ENCODE data around the gene RNF113B.

RNF113B gene

GRCh38 chr13:98134901-98135300 lies 42.2 kb downstream of the RNF113B start:
- DNase-seq = no peak

DNA sequence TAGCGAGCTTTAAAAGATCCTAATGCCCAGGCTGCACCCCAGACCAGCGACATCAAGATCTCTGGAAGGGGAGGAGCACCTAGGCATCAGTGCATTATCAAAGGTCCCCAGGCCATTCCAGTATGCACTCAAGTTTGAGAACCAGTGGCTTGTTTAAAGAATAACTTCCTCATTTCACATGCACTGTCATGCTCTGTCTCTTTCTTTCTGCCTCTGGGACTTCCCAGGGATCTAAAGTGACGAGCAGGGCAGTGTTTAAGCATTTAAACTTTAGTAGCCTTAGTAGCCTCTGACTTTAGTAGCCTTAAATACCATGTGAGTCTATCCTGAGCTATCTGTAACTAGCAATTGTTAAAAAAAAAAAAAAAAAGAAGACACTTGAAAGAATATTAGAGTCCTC lies 43.1 kb downstream of the RNF113B start:
- no peak for DNase-seq

DNA sequence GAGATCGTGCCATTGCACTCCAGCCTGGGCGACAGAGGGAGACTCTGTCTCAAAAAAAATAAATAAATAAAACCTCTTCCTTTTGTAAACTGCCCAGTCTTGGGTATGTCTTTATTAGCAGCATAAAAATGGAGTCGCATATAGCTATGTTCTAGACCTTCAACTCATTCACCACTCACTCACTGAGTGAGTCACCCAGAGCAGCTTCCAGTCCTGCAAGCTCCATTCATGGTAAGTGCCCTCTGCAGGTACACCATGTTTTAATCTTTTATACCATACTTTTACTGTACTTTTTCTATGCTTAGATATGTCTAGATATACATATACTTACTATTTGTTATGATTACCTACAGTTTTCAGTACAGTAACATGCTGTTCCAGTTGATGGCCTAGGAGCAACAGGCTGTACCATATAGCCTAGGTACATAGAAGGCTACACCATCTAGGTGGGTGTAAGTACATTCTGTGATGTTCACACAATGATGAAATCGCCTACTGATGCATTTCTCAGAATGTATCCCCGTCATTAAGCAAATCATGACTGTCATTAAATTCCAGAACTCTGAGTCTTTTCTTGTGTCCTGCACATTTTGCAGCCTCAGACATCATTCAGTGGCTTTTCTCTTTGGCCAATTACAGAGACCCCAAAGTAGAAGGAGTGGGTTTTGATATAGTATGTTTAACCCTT lies 47.9 kb downstream of the RNF113B start:
- no peak for DNase-seq

All from NCI-H526 treated with DMSO at 0.1 percent for 48 hours (cell line).